ENCODE results near the gene RNF2.

Gene RNF2

DNA sequence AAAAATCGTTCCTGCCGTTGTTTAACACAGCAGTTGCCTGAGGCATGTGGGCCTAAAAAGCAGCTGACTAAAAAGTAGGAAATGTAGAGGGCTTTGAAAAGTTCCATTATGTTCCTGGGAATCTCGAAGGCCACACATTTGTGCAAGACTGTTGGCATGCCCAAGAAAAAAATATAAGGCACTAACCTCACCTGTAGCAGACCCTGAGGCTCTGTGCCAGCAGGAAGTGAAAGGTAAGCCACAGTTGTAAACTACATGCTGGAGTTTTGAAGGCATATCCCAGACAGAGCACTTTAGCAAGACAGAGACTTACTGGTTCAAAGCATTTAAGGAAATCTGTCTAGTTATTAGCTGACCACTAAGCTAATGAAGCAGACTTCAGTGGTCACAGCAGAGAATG lies 58.7 kb downstream of the RNF2 start:
- DNase-seq (ENCODE audit: low read depth): no peak
- TF ChIP-seq CTCF (conservative IDR thresholded peaks at IDR 0.05; ENCODE audit: control insufficient read depth, insufficient read depth, low read depth, low read length): no peak
- H3K4me3 ChIP-seq (ENCODE audit: control insufficient read depth, low read depth, low read length): no peak overlapping the region

GRCh38 chr1:185105121-185105520 lies 59.8 kb downstream of the RNF2 start:
- DNase-seq (ENCODE audit: low read depth): no peak
- TF ChIP-seq CTCF (conservative IDR thresholded peaks at IDR 0.05; ENCODE audit: control insufficient read depth, insufficient read depth, low read depth, low read length): no peak
- H3K4me3 ChIP-seq (ENCODE audit: control insufficient read depth, low read depth, low read length): no peak overlapping the region

- no peak overlapping the region for H3K4me3 ChIP-seq (ENCODE audit: control insufficient read depth, low read depth, low read length)
- no peak for TF ChIP-seq CTCF (conservative IDR thresholded peaks at IDR 0.05; ENCODE audit: control insufficient read depth, insufficient read depth, low read depth, low read length)
- peak; percentile 25 for DNase-seq (ENCODE audit: low read depth)
Measured at GRCh38 chr1:185108321-185108720, 63.0 kb downstream of the RNF2 start.

- DNase-seq (ENCODE audit: low read depth): no peak
- no peak overlapping the region for H3K4me3 ChIP-seq (ENCODE audit: control insufficient read depth, low read depth, low read length)
- no peak for TF ChIP-seq CTCF (conservative IDR thresholded peaks at IDR 0.05; ENCODE audit: control insufficient read depth, insufficient read depth, low read depth, low read length)
Measured at GRCh38 chr1:185110145-185110544, 64.8 kb downstream of the RNF2 start.

DNA sequence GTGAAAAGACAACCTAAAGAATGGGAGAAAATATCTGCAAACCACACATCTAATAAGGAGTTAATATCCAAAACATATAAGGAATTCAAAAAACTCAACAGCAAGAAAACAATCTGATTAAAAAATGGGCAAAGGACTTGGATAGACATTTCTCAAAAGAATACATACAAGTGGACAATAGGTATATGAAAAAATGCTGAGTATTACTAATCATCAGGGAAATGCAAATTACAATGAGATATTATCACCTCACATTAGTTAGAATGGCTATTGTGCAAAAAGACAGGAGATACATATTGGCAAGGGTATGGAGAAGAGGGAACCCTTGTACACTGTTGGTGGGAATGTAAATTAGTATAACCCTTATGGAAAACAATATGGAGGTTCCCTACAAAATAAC lies 66.5 kb downstream of the RNF2 start:
- H3K4me3 ChIP-seq (ENCODE audit: control insufficient read depth, low read depth, low read length): no peak overlapping the region
- no peak for TF ChIP-seq CTCF (conservative IDR thresholded peaks at IDR 0.05; ENCODE audit: control insufficient read depth, insufficient read depth, low read depth, low read length)
- no peak for DNase-seq (ENCODE audit: low read depth)

DNA sequence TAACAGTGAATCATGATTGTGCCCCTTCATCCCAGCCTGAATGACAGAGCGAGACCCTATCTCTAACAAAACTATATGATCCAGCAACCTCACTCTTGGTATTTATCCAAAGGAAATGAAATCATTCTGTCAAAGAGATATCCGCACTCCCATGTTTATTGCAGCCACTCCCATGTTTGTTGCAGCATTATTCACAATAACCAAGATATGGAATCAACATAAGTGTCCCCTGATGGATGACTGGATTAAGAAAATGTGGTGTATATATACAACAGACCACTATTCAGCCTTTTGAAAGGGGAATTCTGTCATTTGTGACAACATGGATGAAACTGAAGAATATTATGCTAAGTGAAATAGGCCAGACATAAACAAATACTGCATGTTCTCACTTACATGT lies 67.0 kb downstream of the RNF2 start:
- DNase-seq (ENCODE audit: low read depth): no peak
- no peak overlapping the region for H3K4me3 ChIP-seq (ENCODE audit: control insufficient read depth, low read depth, low read length)
- no peak for TF ChIP-seq CTCF (conservative IDR thresholded peaks at IDR 0.05; ENCODE audit: control insufficient read depth, insufficient read depth, low read depth, low read length)

- TF ChIP-seq CTCF (conservative IDR thresholded peaks at IDR 0.05; ENCODE audit: control insufficient read depth, insufficient read depth, low read depth, low read length): no peak
- no peak for DNase-seq (ENCODE audit: low read depth)
- no peak overlapping the region for H3K4me3 ChIP-seq (ENCODE audit: control insufficient read depth, low read depth, low read length)
Measured at GRCh38 chr1:185129708-185130107, 84.3 kb downstream of the RNF2 start.

All from fibroblast of mammary gland (primary cell).